ENCODE measurements around the gene GMDS. TPM values are rescaled to one million over a fixed set of nuclear protein-coding genes. Genes with fewer than 3 reads are reported as not detected.

GMDS gene
- total and polyA plus RNA-seq, 2 of the 8 experiments (the other 6 are each of a cell fraction or from before 2014, with no cell fraction given) = 16.8 to 50.0 TPM

GRCh38 chr6:1988843-1989242 is 256.6 kb downstream of the GMDS start:
- H3K14ac ChIP-seq (ENCODE audit: insufficient read length) = no peak overlapping the region
- no peak overlapping the region for H2AFZ ChIP-seq (ENCODE audit: low read length)
- H3K18ac ChIP-seq (ENCODE audit: extremely low read depth, low read length) = no peak overlapping the region
- no peaks in the 10 kb centered on the region for H3K4me1 ChIP-seq (replicated peaks in 1 of 4; ENCODE audit: control insufficient read depth in 3 of 4, insufficient read depth in 4 of 4, low read length in 3 of 4)
- DNase-seq (ENCODE audit: low read depth in 1 of 2, low spot score in 2 of 2) (no peak), FAIRE-seq (no peak)
- no peaks in the 10 kb centered on the region for H4K20me1 ChIP-seq (replicated peaks in 1 of 2; ENCODE audit: control insufficient read depth in 1 of 2, insufficient read depth in 2 of 2, low read length in 2 of 2)
- no peak overlapping the region for H3K23ac ChIP-seq (ENCODE audit: insufficient read length)
- no peak overlapping the region for H2BK15ac ChIP-seq (ENCODE audit: low read length)
- H4K91ac ChIP-seq (replicated peaks; ENCODE audit: insufficient read length, low read length) = no peak overlapping the region
- no peak overlapping the region for H4K5ac ChIP-seq (ENCODE audit: insufficient read length, low read depth, low read length)
- no peak overlapping the region for H3K4me2 ChIP-seq (ENCODE audit: insufficient read depth in 1 of 2, low read depth in 2 of 2, low read length in 2 of 2)
- no peaks in the 10 kb centered on the region for H3K27me3 ChIP-seq (replicated peaks in 1 of 4; ENCODE audit: control insufficient read depth in 3 of 4, extremely low read depth in 1 of 4, insufficient read depth in 3 of 4, low read length in 3 of 4)
- no peak overlapping the region for H2BK120ac ChIP-seq (replicated peaks; ENCODE audit: low read depth, low read length)
- ChIA-PET CTCF (ENCODE audit: partially characterized antibody) (interaction anchor here (0.6 to 1.0 kb wide), 2 partner anchors 16 to 34 kb away, joined by 3 to 4 read pairs; no protein-coding TSS in a partner anchor), POLR2A (ENCODE audit: partially characterized antibody) (no interaction called here)
- no peak overlapping the region for H2AK5ac ChIP-seq (ENCODE audit: low read depth, low read length)
- no peaks in the 10 kb centered on the region; the same call in 1 of the 2 replicates for H3K23me2 ChIP-seq (ENCODE audit: low read depth, low read length)
- H3K27ac ChIP-seq (ENCODE audit: low read depth, low read length) = no peak overlapping the region
- H3K36me3 ChIP-seq (ENCODE audit: control insufficient read depth in 2 of 4, insufficient read depth in 4 of 4, low read length in 3 of 4) = no peaks in the 10 kb centered on the region
- H2BK5ac ChIP-seq (ENCODE audit: low read depth, low read length) = no peak overlapping the region
- no peaks in the 10 kb centered on the region for H3K9me3 ChIP-seq (ENCODE audit: insufficient read depth in 2 of 2, low read depth in 1 of 2, low read length in 1 of 2)
- no peak overlapping the region for H3K4ac ChIP-seq (replicated peaks; ENCODE audit: insufficient read length, low read depth, low read length)
- H3K9ac ChIP-seq (replicated peaks in 1 of 4; ENCODE audit: extremely low read depth in 1 of 4, low read depth in 3 of 4, low read length in 3 of 4) = no peak overlapping the region
- no peaks in the 10 kb centered on the region; the same call in 1 of the 2 replicates for H3K79me1 ChIP-seq (ENCODE audit: low read depth, low read length)
- H3K4me3 ChIP-seq (ENCODE audit: extremely low read depth in 1 of 4, insufficient read depth in 2 of 4, low read depth in 3 of 4, low read length in 4 of 4) = no peak overlapping the region
- TF ChIP-seq SIRT6 (IDR thresholded peaks at IDR 0.05; ENCODE audit: low read length) (no peak), RFX5 (IDR thresholded peaks at IDR 0.05; ENCODE audit: borderline replicate concordance, low read depth, low read length) (no peak), RXRA (IDR thresholded peaks at IDR 0.05; ENCODE audit: insufficient read depth, low read depth, low read length) (no peak), SIN3A (conservative IDR thresholded peaks at IDR 0.05 in 1 of 2, IDR thresholded peaks at IDR 0.05 in 1 of 2; ENCODE audit: low read depth in 1 of 2, low read length in 2 of 2) (no peak), JUND (IDR thresholded peaks at IDR 0.05; ENCODE audit: low read length) (no peak), CREB1 (IDR thresholded peaks at IDR 0.05) (no peak)
- WGBS, 2 experiments (ENCODE audit: extremely low coverage in 1 of 2, insufficient coverage in 1 of 2, insufficient read length in 1 of 2, insufficient replicate concordance in 2 of 2, low coverage in 1 of 2, low lambda C conversion rate in 2 of 2, missing lambda C conversion rate in 1 of 2) = 84% methylated on average over 3 of the region's 3 CpGs; no CpG with 5 or more reads in 1 of the 2 experiments
- no peaks in the 10 kb centered on the region for H3K79me2 ChIP-seq (ENCODE audit: control insufficient read depth in 1 of 2, insufficient read depth in 2 of 2, low read length in 2 of 2)
- H2BK20ac ChIP-seq (ENCODE audit: low read length) = no peak overlapping the region
- H2BK12ac ChIP-seq (ENCODE audit: low read depth, low read length) = no peak overlapping the region
- H4K8ac ChIP-seq (ENCODE audit: extremely low read depth, insufficient read depth, low read length) = no peak overlapping the region
- no peak overlapping the region for H3K56ac ChIP-seq (replicated peaks; ENCODE audit: insufficient read length, low read depth, low read length)
